ENCODE measurements around the gene PPP2R1B.

The PPP2R1B gene

DNA sequence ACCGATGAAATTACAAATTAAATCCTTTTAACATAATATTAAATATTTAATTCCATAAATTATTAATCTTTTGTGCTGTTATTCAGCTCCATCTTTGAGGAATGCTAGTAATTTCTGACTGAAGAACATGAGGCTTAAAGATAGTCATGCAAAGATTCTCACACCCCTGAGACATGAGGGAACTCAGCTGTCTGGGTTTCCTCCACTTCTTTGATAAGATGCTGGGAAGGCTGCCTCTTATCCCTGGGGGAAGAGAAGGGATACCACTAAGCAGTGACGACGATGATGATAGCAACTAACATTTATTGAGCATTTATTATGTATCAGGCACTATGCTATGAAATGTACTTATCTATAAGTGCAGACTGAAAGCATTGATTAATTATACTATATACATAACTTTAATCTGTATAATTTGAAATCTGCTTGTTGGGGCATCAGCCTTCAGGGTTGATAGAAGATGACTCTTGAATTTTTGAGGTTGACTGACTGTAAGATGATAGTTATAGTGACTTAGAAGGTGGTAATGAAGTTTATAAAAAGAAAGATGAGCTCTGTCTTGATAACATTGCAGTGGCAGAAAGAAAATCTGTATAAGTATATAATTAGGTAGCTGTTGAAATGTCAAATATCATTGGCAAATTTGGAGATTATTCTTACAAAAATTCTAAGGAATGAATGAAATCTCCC is 85.6 kb downstream of the PPP2R1B start:
- DNase-seq (ENCODE audit: low spot score), result no peak
- no peak for TF ChIP-seq CTCF (IDR thresholded peaks at IDR 0.05)
- no peak overlapping the region for H3K27ac ChIP-seq
- no peak overlapping the region for H3K4me3 ChIP-seq

Measured in coronary artery (tissue), 2 donors.